Epithelial cell of proximal tubule (primary cell): ENCODE data around the gene SLC9A5. TPM values are rescaled to one million over a fixed set of nuclear protein-coding genes. Genes with fewer than 3 reads are reported as not detected.

ENCODE experiments used
- DNase-seq: peaks from one replicate; pipeline ENCODE4 v3.0.0-alpha.2; 2011; ENCODE audit warnings: low read depth
- H3K4me3 ChIP-seq: 2 replicates; pipeline ENCODE4 v1.5.1; 2011; ENCODE audit warnings: low read depth, mild to moderate bottlenecking, low read length
- total RNA-seq: library from RNA; depleted of rRNA; stranded (reverse); fragments of >200 nt; gene quantifications from 2 replicates; pipeline ENCODE4 v1.2.3, GENCODE V29; 2015
- TF ChIP-seq, protein P1 (sequence below): conservative IDR thresholded peaks from 2 replicates; pipeline ENCODE4 v1.5.1; 2012; ENCODE audit warnings: low read depth, mild to moderate bottlenecking, low read length

SLC9A5 gene
- total RNA-seq, 1 donor from 2014 or later: 0.23 TPM

DNA sequence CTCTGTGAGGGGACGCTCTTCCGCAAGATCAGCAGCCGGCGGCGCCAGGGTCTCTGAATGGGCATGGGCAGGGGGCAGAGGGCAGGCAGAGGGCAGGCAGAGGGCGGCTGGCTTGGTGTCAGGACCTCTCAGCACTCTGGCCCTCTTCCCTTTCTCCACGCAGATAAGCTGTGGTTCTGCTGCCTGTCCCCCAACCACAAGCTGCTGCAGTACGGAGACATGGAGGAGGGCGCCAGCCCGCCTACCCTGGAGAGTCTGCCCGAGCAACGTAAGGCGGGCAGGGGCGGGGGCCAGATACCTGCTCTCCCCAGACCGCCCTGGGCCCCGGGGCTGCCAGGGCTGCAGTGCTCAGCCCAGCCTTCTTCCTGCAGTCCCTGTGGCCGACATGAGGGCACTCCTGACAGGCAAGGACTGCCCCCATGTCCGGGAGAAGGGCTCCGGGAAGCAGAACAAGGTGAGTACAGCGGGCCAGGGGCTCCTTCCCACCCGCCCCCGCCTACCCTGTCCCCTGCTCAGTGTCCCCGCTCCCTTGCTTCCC is 45.8 kb upstream of the SLC9A5 start:
- DNase-seq: no peak
- H3K4me3 ChIP-seq: no peak overlapping the region
- TF ChIP-seq, protein P1, sequence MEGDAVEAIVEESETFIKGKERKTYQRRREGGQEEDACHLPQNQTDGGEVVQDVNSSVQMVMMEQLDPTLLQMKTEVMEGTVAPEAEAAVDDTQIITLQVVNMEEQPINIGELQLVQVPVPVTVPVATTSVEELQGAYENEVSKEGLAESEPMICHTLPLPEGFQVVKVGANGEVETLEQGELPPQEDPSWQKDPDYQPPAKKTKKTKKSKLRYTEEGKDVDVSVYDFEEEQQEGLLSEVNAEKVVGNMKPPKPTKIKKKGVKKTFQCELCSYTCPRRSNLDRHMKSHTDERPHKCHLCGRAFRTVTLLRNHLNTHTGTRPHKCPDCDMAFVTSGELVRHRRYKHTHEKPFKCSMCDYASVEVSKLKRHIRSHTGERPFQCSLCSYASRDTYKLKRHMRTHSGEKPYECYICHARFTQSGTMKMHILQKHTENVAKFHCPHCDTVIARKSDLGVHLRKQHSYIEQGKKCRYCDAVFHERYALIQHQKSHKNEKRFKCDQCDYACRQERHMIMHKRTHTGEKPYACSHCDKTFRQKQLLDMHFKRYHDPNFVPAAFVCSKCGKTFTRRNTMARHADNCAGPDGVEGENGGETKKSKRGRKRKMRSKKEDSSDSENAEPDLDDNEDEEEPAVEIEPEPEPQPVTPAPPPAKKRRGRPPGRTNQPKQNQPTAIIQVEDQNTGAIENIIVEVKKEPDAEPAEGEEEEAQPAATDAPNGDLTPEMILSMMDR: no peak

DNA sequence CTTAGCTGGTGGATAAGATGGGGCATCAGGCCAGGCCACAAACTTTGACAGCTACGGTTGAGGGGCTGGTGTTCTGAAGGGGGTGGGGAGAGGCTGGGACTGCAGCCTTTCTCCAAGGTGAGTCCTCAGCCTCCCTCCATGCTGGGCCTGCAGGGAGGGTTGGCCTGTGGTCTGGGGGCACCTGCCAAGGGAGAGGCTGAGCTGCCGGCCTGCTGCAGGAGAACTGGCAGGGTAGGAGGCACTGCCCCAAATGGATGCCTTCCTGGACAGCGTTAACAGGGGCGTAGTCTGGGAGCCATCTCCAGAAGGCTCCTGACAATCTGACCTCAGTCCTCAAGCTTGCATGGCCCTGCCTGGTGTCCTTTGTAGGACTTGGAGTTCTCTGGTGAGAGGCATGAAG is 44.7 kb upstream of the SLC9A5 start:
- no peak overlapping the region for H3K4me3 ChIP-seq
- no peak for DNase-seq
- TF ChIP-seq, protein P1: no peak

DNA sequence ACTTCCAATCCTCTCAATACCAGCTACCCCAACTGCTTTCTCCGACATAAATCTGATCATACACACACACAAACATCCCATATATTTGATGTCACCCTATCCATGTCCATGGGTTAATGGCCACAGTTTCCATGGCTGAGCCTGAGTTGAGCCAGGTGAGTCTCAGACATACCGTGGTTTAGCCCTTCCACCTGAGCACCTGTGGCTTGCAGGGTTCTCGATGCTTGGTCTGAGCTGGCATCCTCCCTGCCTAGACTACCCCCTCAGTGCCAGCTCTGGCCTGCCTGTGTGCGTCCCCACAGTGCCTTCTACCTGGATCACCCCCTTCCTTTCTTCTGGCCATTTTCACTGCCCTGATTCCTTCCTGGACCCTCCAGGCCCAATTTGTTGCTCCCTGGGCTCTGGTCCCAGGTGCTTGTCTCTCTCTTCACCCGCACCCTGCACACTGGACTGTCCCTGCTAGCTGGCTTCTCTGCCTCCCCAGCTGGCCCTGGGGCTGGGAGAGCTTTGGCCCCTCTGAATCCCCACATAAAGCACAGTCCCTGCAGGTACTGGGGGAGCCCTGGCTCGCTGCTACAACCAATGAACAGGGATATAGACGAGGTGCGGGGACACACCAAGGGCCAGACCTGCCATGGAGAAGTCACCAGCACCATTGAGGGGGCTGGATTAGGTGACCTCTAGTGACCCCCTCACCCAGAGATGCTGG is 42.5 kb upstream of the SLC9A5 start:
- H3K4me3 ChIP-seq: no peak overlapping the region
- TF ChIP-seq, protein P1: no peak
- DNase-seq: no peak

DNA sequence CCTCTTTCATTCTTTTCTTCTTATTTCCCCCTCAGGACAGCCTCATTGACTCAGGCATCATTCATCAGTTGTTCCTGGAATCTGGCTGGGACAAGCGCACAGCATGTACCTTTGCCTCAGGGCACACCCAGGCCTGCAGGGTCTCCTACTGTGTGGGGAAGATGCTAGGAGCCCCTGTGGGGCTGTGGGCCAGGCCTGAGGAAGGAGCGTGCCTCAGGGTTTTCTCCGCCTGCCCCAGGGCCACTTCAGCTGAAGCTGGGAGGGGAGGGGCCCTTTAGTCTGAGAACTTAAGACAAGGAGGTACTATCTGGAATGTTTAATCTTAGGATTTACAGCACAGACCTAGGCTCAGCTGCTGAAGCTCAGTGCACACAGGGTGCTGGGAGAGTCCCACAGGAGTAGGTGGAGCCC is 41.9 kb upstream of the SLC9A5 start:
- TF ChIP-seq, protein P1: no peak
- H3K4me3 ChIP-seq: no peak overlapping the region
- no peak for DNase-seq

DNA sequence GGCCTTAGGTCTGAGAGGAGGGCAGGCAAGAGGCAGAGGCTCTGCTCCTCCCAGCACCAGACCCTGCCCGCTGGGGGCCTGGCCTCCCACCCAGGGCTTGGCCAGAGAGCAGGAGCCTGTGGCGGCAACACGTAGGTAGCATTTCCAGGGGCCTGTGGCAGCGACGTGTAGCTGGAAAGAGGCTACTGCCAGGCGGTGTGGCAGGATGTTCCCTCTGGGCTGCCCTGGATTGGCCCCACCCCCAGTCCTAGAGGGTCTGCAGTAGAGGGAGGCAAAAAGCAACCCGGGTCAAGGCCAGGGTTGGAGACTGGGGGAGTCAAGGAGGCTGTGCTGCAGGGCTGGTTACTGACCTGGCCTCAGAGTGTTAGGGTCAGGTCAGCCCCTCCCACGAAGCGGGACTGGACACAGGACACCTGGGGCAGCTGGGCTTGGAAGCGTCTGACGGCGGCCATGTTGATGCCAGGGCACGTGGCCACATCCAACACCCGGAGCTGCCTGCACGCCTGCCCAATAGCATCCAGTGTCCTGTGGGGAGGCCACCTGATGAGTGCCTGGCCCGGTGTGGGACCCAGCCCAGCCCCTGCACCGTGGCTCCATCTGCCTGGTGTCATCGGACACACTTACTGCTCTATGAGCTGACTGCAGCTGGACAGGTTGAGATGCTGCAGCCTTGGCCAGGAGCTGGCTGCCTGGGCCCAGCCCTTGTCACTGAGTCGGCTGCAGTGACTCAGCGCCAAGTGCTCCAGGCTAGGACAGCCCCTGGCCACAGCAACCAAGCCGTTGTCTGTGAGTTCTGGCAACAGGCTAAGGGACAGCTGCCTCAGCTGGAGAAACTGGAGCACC is 41.3 kb upstream of the SLC9A5 start:
- H3K4me3 ChIP-seq: no peak overlapping the region
- DNase-seq: no peak
- TF ChIP-seq, protein P1: no peak

DNA sequence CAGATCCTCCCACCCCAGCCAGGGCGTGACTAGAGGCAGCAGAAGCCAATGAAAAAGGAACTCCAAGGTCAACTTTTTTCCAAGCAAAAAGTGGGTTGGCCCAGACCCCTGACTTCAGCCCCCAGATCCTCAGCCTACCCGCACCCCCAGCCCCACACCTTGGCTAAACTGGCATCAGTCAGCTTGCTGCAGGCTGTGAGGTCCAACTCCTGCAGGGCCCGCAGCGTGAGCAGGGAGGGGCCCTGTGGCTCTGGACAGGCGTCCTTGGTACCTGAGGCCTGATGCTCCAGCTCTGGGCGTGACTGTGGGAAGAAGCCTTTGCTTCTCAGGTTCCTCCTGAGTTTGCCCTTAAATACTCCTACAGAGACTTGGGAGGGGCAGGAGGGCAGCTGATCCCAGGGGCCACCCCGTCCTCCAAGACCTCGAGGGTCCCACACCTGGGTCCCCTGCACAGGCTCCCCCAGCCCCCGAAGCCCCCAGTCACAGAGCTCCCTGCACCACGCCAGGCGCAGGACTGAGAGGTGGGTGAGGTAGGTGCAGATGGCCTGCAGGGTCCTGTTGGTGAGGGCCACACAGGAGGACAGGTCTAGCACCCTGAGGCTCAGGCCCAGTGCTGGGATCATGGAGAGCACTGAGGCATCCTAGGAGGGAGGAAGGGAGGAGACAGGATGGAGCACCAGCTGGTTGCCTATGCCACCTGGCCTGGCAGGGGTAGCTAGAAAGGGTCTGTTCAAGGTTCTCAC is 40.5 kb upstream of the SLC9A5 start:
- H3K4me3 ChIP-seq: no peak overlapping the region
- no peak for DNase-seq
- TF ChIP-seq, protein P1: no peak
